H1 (cell line): ENCODE data around the gene CCSER2.

Source experiments
- CTCF ChIP-seq, 3 experiments: IDR thresholded peaks; 1 replicate in 2 of 3; 2 replicates in 1 of 3; pipeline versions ENCODE4 v1.5.1 to v1.6.1; 2011; ENCODE audit warnings: low read length in 3 of 3, mild to moderate bottlenecking in 3 of 3, inconsistent platforms in 2 of 3, low read depth in 1 of 3, moderate library complexity in 1 of 3; ENCODE audit not compliant: insufficient read depth in 1 of 3; ENCODE audit errors: control extremely low read depth in 1 of 3
- MAX ChIP-seq: IDR thresholded peaks from 2 replicates; pipeline ENCODE4 v1.6.1; 2012; ENCODE audit warnings: inconsistent platforms
- RAD21 ChIP-seq, 2 experiments: IDR thresholded peaks in 1 of 2; conservative IDR thresholded peaks in 1 of 2; 2 replicates each; pipeline ENCODE4 v1.6.1; 2011; ENCODE audit warnings: low read depth in 2 of 2, low read length in 2 of 2, improper control_type of control experiment in 1 of 2, inconsistent platforms in 1 of 2, mild to moderate bottlenecking in 1 of 2, moderate library complexity in 1 of 2
- USF2 ChIP-seq: IDR thresholded peaks from 2 replicates; pipeline ENCODE4 v1.6.1; 2011; ENCODE audit warnings: low read length, improper control_type of control experiment

DNA sequence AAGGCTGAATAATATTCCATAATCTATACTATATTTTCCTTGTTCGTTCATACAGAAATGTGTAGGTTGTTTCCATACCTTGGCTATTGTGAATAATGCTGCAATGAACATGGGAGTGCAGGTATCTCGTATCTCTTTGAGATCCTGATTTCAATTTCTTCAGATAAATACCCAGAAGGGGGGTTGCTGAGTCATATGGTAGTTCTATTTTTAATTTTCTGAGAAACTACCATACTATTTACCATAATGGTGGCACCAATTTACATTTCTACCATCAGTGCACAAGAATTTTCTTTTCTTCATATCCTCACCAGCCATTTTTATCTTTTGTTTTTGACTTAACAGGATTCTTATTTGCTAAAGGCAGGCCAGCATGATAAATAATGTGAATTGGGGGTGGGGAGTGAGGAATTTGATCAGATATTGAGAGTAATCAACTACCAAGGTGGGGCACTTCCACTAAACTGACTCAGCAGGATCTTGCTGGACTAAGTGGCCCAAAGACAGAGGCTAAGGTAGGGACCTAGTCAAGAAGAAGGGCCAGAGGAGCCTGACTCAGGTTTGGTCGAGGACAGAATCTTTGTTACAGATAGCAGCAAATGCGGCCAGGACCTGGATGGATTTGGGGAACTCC lies 21.5 kb upstream of the CCSER2 start:
- TF ChIP-seq RAD21 (IDR thresholded peaks at IDR 0.05 in 1 of 2, conservative IDR thresholded peaks at IDR 0.05 in 1 of 2; ENCODE audit: low read depth in 2 of 2, low read length in 2 of 2): no peak
- TF ChIP-seq CTCF (IDR thresholded peaks at IDR 0.05; ENCODE audit: control extremely low read depth in 1 of 3, insufficient read depth in 1 of 3, low read depth in 1 of 3, low read length in 3 of 3): no peak
- TF ChIP-seq MAX: no peak
- TF ChIP-seq USF2: no peak
